WTC11 (cell line): ENCODE measurements around the gene LYRM4. TPM values are rescaled to one million over a fixed set of nuclear protein-coding genes. Genes with fewer than 3 reads are reported as not detected.

Source experiments
- ATAC-seq: fragments of 200-7000 bp; cut with Tn5 transposase; 2 replicates; pipeline ENCODE4 v1.10.0; 2021; ENCODE audit warnings: mild to moderate bottlenecking, moderate library complexity
- CTCF ChIA-PET: fragments of 300-600 bp; sonication (Branson Sonifier 250); formaldehyde crosslinking; loops from one replicate; lab custom pipeline; 2021; ENCODE audit warnings: antibody characterized with exemption; lab: Charles Lee
- POLR2A ChIA-PET: fragments of 350-600 bp; sonication (Branson Sonifier 250); formaldehyde crosslinking; loops from one replicate; lab custom pipeline; 2021; ENCODE audit warnings: antibody characterized with exemption; lab: Charles Lee
- DNase-seq: peaks from one replicate; pipeline ENCODE4 v3.0.0; 2021; ENCODE audit warnings: low spot score
- H3K27ac Mint-ChIP-seq: 2 replicates; pipeline ENCODE4 v1.8.0; 2021; ENCODE audit warnings: mixed read lengths
- H3K27me3 Mint-ChIP-seq: 2 replicates; pipeline ENCODE4 v1.8.0; 2021; ENCODE audit warnings: low read depth, mild to moderate bottlenecking, moderate library complexity, mixed read lengths
- H3K36me3 Mint-ChIP-seq: 2 replicates; pipeline ENCODE4 v1.8.0; 2021; ENCODE audit warnings: mixed read lengths
- H3K4me1 Mint-ChIP-seq: 2 replicates; pipeline ENCODE4 v1.8.0; 2022; ENCODE audit warnings: mixed read lengths
- H3K4me3 Mint-ChIP-seq: 2 replicates; pipeline ENCODE4 v1.8.0; 2021; ENCODE audit warnings: mild to moderate bottlenecking, moderate library complexity, mixed read lengths
- H3K9me3 Mint-ChIP-seq: 2 replicates; pipeline ENCODE4 v1.8.0; 2021; ENCODE audit warnings: mixed read lengths
- ARID4B ChIP-seq: sonication (generic); formaldehyde crosslinking; IDR thresholded peaks from 2 replicates; pipeline ENCODE4 v1.8.0; 2023; ENCODE audit warnings: missing genetic modification reagents, mild to moderate bottlenecking, borderline replicate concordance
- E2F1 ChIP-seq: sonication (generic); formaldehyde crosslinking; IDR thresholded peaks from 2 replicates; pipeline ENCODE4 v1.8.0; 2022; ENCODE audit warnings: mild to moderate bottlenecking, missing genetic modification reagents
- E2F5 ChIP-seq: sonication (generic); formaldehyde crosslinking; IDR thresholded peaks from 2 replicates; pipeline ENCODE4 v1.8.1; 2022; ENCODE audit warnings: mild to moderate bottlenecking, moderate library complexity, missing genetic modification reagents
- ELF4 ChIP-seq: sonication (generic); formaldehyde crosslinking; IDR thresholded peaks from 2 replicates; pipeline ENCODE4 v1.8.1; 2022; ENCODE audit warnings: low read depth, mild to moderate bottlenecking, moderate library complexity, missing genetic modification reagents
- EMX1 ChIP-seq: fragments of 250-450 bp; sonication (Bioruptor Pico); IDR thresholded peaks from 2 replicates; pipeline ENCODE4 v1.8.0; 2021; ENCODE audit warnings: mild to moderate bottlenecking
- GTF2I ChIP-seq: fragments of 250-450 bp; sonication (Bioruptor Pico); conservative IDR thresholded peaks from 2 replicates; pipeline ENCODE4 v1.4.0; 2021; ENCODE audit warnings: mild to moderate bottlenecking
- HMGA2 ChIP-seq: fragments of 250-450 bp; sonication (Bioruptor Pico); IDR thresholded peaks from 2 replicates; pipeline ENCODE4 v1.4.0; 2021; ENCODE audit warnings: mild to moderate bottlenecking, moderate library complexity
- IRF2 ChIP-seq: sonication (generic); formaldehyde crosslinking; IDR thresholded peaks from 2 replicates; pipeline ENCODE4 v1.8.0; 2022; ENCODE audit warnings: low read depth, missing genetic modification reagents, borderline replicate concordance
- JUN ChIP-seq: sonication (generic); formaldehyde crosslinking; IDR thresholded peaks from 2 replicates; pipeline ENCODE4 v1.8.0; 2023; ENCODE audit warnings: mild to moderate bottlenecking, missing genetic modification reagents
- OVOL2 ChIP-seq: fragments of 250-450 bp; sonication (Bioruptor Pico); IDR thresholded peaks from 2 replicates; pipeline ENCODE4 v1.9.0; 2021; ENCODE audit warnings: mild to moderate bottlenecking, borderline replicate concordance
- PREB ChIP-seq: sonication (generic); formaldehyde crosslinking; IDR thresholded peaks from 2 replicates; pipeline ENCODE4 v1.8.1; 2022; ENCODE audit warnings: mild to moderate bottlenecking, missing genetic modification reagents, moderate library complexity, borderline replicate concordance
- RELA ChIP-seq: sonication (generic); formaldehyde crosslinking; IDR thresholded peaks from 2 replicates; pipeline ENCODE4 v1.8.1; 2022; ENCODE audit warnings: missing genetic modification reagents, mild to moderate bottlenecking, borderline replicate concordance
- SMAD4 ChIP-seq: sonication (generic); formaldehyde crosslinking; IDR thresholded peaks from 2 replicates; pipeline ENCODE4 v1.8.0; 2022; ENCODE audit warnings: mild to moderate bottlenecking, missing genetic modification reagents
- SP1 ChIP-seq: sonication (generic); formaldehyde crosslinking; conservative IDR thresholded peaks from 2 replicates; pipeline ENCODE4 v1.8.1; 2022; ENCODE audit warnings: missing genetic modification reagents
- TCF7 ChIP-seq: sonication (generic); formaldehyde crosslinking; IDR thresholded peaks from 2 replicates; pipeline ENCODE4 v1.8.0; 2022; ENCODE audit warnings: mild to moderate bottlenecking, low read depth, missing genetic modification reagents, moderate library complexity
- USF1 ChIP-seq: sonication (generic); formaldehyde crosslinking; IDR thresholded peaks from 2 replicates; pipeline ENCODE4 v1.8.0; 2022; ENCODE audit warnings: mild to moderate bottlenecking, missing genetic modification reagents
- ZMAT4 ChIP-seq: fragments of 250-450 bp; sonication (Bioruptor Pico); IDR thresholded peaks from 2 replicates; pipeline ENCODE4 v1.9.0; 2021; ENCODE audit warnings: mild to moderate bottlenecking
- ZNF138 ChIP-seq: sonication (generic); formaldehyde crosslinking; conservative IDR thresholded peaks from 2 replicates; pipeline ENCODE4 v1.8.1; 2022; ENCODE audit warnings: mild to moderate bottlenecking, moderate library complexity, missing genetic modification reagents
- ZNF232 ChIP-seq: sonication (generic); formaldehyde crosslinking; IDR thresholded peaks from 2 replicates; pipeline ENCODE4 v1.8.0; 2022; ENCODE audit warnings: mild to moderate bottlenecking, missing genetic modification reagents
- ZNF317 ChIP-seq: sonication (generic); formaldehyde crosslinking; IDR thresholded peaks from 2 replicates; pipeline ENCODE4 v1.8.1; 2023; ENCODE audit warnings: low read depth, mild to moderate bottlenecking, moderate library complexity, missing genetic modification reagents, borderline replicate concordance
- ZNF671 ChIP-seq: fragments of 250-450 bp; sonication (Bioruptor Pico); IDR thresholded peaks from 2 replicates; pipeline ENCODE4 v1.8.0; 2021; ENCODE audit warnings: mild to moderate bottlenecking
- total RNA-seq: library from RNA; stranded (reverse); gene quantifications from 3 replicates; pipeline ENCODE4 v1.2.3, GENCODE V29; 2021

LYRM4 gene
- total RNA-seq, 1 experiment from 2014 or later = 49.7 TPM

GRCh38 chr6:5300206-5300764, 39.5 kb upstream of the LYRM4 start:
- no peak for DNase-seq
- H3K9me3 Mint-ChIP-seq = no peaks in the 10 kb centered on the region
- CTCF ChIA-PET = no interaction called here
- no peaks in the 10 kb centered on the region for H3K36me3 Mint-ChIP-seq
- peaks cover 11% of the 10 kb centered on the region for H3K4me1 Mint-ChIP-seq
- H3K27me3 Mint-ChIP-seq = no peaks in the 10 kb centered on the region
- no peak overlapping the region for H3K27ac Mint-ChIP-seq
- no peak for ATAC-seq
- TF ChIP-seq ARID4B (CRISPR knock-in tag) = no peak
- no peak for TF ChIP-seq JUN
- no peak for TF ChIP-seq SP1
- TF ChIP-seq, all 79 proteins: peak for 0
- POLR2A ChIA-PET = interaction anchor here (1.4 kb wide), 1 partner anchor 10 kb away, joined by 3 read pairs; no protein-coding TSS in a partner anchor
- no peak overlapping the region for H3K4me3 Mint-ChIP-seq

- DNase-seq (no peak), ATAC-seq (no peak)
- Mint-ChIP-seq H3K4me3 (no peak overlapping the region), H3K9me3 (no peaks in the 10 kb centered on the region), H3K36me3 (no peaks in the 10 kb centered on the region), H3K27ac (no peak overlapping the region), H3K4me1 (peaks cover 18% of the 10 kb centered on the region), H3K27me3 (no peaks in the 10 kb centered on the region)
- ChIA-PET POLR2A (no interaction called here), CTCF (interaction anchor here (0.7 to 1.3 kb wide), 3 partner anchors 8 to 152 kb away, joined by 3 to 6 read pairs (median 5); no protein-coding TSS in a partner anchor)
- TF ChIP-seq ELF4 = no peak
- no peak for TF ChIP-seq ZNF317
- TF ChIP-seq USF1 (CRISPR knock-in tag) = no peak
- no peak for TF ChIP-seq ZNF671
These were observed 34.9 kb upstream of the LYRM4 start for GRCh38 chr6:5295623-5296022.

GRCh38 chr6:5294392-5295211, 33.9 kb upstream of the LYRM4 start:
- Mint-ChIP-seq H3K36me3 (no peaks in the 10 kb centered on the region), H3K4me1 (peaks cover 18% of the 10 kb centered on the region), H3K27me3 (no peaks in the 10 kb centered on the region), H3K9me3 (no peaks in the 10 kb centered on the region), H3K4me3 (no peak overlapping the region), H3K27ac (no peak overlapping the region; the same call in 1 of the 2 replicates)
- TF ChIP-seq ZMAT4 (no peak), GTF2I (CRISPR knock-in tag) (no peak), ZNF232 (CRISPR knock-in tag) (no peak), IRF2 (CRISPR knock-in tag) (no peak), RELA (CRISPR knock-in tag) (no peak), SP1 (no peak), TCF7 (CRISPR knock-in tag) (no peak)
- POLR2A ChIA-PET = no interaction called here
- CTCF ChIA-PET = interaction anchor here (0.7 to 1.1 kb wide), 2 partner anchors 9 to 80 kb away, joined by 3 to 6 read pairs; no protein-coding TSS in a partner anchor
- ATAC-seq (no peak), DNase-seq (no peak)

- POLR2A ChIA-PET = no interaction called here
- TF ChIP-seq OVOL2 (CRISPR knock-in tag) = no peak
- no peak for TF ChIP-seq E2F5 (CRISPR knock-in tag)
- no peak for TF ChIP-seq EMX1
- TF ChIP-seq PREB (CRISPR knock-in tag) = no peak
- no peak for TF ChIP-seq E2F1
- TF ChIP-seq HMGA2 = no peak
- no peak for TF ChIP-seq SMAD4 (CRISPR knock-in tag)
- TF ChIP-seq ZNF138 (CRISPR knock-in tag) = no peak
These were observed 32.9 kb upstream of the LYRM4 start for GRCh38 chr6:5293692-5294091.

More at GRCh38 chr6:5293692-5294091, 32.9 kb upstream of the LYRM4 start:
- peaks cover 18% of the 10 kb centered on the region for H3K4me1 Mint-ChIP-seq
- no peaks in the 10 kb centered on the region for H3K36me3 Mint-ChIP-seq
- H3K27ac Mint-ChIP-seq = no peak overlapping the region
- CTCF ChIA-PET = no interaction called here
- no peak for ATAC-seq
- H3K4me3 Mint-ChIP-seq = no peak overlapping the region
- H3K27me3 Mint-ChIP-seq = no peaks in the 10 kb centered on the region
- H3K9me3 Mint-ChIP-seq = no peaks in the 10 kb centered on the region
- DNase-seq = no peak
